ENCODE results near the gene GCNT2.
A peak's percentile ranks its signal among the peaks of the same experiment; 100 is the strongest.
"Not testable (repeated sequence)": the region's sequence is repeated elsewhere in the genome, so short reads cannot be mapped to it uniquely, and the experiment has no call there.

The GCNT2 gene

DNA sequence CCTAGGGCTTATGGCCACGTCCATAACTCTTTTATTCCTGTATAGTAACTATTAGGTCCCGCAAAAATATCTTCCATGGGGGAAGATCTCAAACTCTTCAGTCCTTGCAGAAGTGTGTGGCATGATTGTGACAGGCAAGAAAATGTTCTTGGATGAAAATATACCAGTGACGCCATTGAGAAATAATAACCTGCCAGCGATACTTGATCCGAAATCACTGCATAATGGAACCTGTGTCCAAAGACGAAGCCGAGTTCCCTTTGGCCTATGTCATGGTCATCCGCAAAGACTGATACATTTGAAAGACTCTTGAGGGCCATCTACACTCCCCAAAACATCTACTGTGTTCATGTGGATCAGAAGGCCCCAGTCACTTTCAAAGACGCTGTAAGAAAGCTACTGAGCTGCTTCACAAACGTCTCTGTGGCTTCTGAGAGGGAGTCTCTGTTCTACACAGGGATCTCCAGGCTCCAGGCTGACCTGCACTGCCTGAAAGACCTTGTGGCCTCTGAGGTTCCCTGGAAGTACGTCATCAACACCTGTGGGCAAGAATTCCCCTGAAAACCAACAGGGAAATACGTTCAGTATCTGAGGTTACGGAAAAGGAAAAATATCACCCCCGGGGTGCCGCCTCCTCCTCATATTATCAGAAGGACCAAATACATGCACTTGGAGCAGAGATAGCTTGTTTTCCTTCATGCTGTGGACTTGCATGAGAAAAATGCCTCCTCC lies 6.9 kb upstream of the GCNT2 start:
- DNase-seq (ENCODE audit: low spot score): no peak

DNA sequence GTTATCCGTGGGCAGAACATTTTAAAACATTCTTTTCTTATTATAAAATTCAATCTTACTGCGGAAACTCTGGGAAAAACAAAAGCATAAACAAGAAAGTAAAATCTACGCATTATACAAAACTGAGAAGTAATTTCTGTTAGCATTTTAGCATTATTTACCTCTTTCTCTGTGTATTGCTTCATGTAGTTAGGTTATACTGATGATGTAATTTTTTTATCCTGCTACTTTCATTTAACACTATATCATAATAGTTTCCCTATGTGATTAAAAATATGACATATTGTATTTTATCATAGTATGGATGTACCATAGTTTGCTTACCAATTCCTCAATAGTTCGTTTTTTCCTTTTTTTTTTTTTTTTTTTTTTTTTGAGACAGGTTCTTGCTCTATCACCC lies 4.2 kb upstream of the GCNT2 start:
- DNase-seq (ENCODE audit: low spot score): no peak

DNA sequence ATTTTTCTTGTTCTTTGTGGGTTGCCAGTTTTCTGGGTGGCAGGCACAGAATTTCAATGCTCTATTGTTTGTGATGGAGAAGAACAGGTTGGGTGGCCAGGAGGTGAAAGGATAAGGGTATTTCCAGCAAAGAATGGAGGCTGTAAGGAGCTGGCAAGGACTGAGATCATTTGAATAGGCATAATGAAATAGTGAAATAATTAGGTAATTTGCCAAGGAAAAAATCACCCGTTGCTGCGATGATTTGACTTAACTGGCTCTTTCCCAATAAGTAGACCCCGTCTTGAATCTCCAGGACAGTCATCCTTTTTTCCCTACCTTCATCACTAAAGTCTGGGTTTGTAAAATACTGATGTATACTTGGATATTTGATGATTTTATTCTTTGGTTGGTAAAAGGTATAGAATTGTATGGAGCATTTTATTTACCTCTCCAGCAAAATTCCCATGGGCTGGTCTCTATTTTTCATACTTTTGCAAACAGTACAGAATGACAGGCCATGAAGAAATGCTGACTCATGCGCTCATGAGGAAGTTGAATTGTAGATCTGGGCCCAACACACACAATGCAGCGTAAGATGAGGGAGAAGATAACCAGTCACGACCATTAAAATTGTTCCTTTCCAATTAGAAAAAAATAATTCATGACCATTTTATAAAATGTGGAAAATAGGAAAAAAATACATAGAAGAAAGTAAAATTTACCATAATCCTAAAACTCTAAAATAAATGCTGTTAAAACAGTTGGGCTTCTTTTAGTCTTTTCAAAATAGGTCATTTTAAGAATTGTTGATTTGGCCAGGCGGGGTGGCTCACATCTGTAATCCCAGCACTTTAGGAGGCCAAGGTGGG lies 2.4 kb upstream of the GCNT2 start:
- DNase-seq (ENCODE audit: low spot score): no peak

DNA sequence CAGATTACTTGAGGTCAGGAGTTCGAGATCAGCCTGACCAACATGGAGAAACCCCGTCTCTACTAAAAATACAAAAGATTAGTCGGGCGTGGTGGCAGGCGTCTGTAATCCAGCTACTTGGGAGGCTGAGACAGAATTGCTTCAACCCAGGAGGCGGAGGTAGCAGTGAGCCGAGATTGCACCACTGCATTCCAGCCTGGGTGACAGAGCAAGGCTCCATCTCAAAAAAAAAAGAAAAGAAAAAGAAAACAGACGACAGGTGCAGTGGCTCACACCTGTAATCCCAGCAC lies 1.8 kb upstream of the GCNT2 start:
- DNase-seq (ENCODE audit: low spot score): not testable (repeated sequence)

DNA sequence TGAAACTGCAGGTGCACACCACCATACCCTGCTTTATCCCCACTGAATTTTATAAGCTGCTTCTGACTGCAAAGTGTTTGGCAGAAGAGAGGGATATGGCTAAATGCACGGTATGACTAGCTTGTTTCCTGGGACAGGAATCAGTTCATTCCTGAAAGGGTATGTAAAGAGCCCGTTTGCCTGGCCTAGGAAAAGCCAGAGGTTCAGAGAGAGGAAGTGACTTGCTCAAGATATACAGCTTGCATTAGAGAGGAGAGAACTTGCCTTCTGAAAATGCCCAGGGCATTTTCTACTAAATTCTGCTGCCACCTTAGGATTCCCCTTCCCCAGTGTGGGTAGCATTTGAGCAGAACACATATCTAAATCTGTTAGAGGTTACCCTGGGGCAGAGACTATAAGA lies 683 bp upstream of the GCNT2 start:
- DNase-seq (ENCODE audit: low spot score): no peak

DNA sequence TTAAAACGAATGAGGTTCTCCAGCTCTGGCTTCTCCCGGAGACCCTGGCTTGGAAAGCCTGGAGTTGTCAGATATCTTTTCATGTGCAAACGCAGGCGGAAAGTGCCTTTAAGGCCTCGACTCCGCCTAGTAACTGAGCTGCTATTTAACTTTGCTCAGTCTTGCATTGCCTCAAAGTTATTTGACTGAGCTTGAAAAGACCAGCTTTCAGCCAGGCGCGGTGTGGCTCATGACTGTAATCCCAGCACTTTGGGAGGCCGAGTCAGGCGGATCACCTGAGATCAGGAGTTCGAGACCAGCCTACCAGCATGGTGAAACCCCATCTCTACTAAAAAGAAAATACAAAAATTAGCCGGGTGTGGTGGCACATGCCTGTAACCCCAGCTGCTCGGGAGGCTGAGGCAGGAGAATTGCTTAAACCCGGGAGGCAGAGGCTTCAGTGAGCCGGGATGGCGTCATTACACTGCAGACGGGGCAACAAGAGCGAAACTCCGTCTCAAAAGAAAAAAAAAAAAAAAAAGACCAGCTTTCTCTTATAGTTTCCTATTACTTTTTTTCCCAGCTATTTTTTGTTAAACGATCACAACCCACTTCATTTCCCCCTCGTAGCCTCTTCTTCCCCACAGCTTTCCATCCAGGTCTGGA lies 1.9 kb downstream of the GCNT2 start:
- no peak for DNase-seq (ENCODE audit: low spot score)

DNA sequence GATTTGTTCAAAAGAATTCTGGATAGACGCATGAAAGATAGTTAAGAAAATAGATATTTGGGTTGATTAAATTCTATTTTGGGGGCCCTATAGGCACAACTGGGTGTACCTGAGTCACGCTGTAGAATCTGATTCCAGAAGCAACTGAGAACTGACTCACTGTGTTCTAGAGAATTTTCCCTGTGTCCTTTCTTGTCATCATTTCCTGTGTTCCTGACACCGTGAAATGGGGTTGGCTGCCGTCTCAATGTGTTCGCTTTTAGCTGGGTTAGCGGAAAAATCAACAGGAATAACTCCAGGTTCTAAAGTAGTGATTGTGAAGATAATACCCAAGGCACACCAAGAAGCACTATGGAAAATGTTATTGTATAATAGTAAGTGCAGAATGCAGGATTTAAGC lies 5.0 kb downstream of the GCNT2 start:
- no peak for DNase-seq (ENCODE audit: low spot score)

DNA sequence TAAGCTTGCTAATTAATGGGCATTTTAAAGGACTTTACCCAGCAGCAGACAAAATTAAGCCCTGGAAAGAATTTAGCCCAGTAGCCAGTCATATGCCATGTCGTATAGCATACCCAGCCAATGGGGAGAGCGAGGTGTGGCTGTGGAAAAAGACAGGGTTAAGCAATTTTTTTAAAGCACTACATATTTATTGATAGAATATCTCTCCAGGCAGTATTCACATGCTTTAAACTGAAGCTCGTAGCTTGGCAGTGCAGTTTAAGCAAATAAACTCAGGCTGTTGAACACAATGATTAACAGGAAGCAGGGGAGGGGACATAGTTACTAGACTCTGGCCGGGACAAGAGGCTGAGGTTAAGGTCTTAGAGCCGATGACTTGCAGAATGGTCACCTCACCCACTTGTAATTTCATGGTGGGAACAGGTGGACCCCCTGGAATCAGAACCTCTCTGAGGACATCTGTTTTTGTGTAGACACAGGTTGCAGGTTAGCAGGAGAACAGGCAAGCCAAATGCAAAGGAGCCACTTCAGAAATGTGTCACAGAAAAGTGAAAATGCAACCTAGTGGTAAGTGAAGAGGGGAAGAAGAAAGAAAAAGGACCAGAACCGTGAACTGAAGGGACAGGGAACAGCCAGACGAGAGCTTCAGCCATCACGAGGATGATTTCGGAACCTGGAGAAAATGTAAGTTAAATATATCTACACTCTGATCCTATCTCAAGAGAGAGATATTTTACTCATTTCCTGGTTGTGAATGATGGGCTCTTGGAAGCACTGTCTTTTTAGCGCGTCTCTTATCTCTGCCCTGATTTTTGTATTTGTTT lies 7.2 kb downstream of the GCNT2 start:
- peak; percentile 23 for DNase-seq (ENCODE audit: low spot score)

DNA sequence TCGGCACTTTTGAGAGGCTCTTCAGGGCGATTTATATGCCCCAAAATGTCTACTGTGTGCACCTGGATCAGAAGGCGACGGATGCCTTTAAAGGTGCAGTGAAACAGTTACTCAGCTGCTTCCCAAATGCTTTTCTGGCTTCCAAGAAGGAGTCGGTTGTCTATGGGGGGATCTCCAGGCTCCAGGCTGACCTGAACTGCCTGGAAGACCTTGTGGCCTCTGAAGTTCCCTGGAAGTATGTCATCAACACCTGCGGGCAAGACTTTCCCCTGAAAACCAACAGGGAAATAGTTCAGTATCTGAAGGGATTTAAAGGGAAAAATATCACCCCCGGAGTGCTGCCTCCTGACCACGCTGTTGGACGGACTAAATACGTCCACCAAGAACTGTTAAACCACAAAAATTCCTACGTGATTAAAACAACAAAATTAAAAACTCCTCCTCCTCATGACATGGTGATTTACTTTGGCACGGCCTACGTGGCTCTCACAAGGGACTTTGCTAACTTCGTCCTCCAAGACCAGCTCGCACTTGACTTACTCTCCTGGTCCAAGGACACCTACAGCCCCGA lies 8.2 kb downstream of the GCNT2 start:
- no peak for DNase-seq (ENCODE audit: low spot score)

DNA sequence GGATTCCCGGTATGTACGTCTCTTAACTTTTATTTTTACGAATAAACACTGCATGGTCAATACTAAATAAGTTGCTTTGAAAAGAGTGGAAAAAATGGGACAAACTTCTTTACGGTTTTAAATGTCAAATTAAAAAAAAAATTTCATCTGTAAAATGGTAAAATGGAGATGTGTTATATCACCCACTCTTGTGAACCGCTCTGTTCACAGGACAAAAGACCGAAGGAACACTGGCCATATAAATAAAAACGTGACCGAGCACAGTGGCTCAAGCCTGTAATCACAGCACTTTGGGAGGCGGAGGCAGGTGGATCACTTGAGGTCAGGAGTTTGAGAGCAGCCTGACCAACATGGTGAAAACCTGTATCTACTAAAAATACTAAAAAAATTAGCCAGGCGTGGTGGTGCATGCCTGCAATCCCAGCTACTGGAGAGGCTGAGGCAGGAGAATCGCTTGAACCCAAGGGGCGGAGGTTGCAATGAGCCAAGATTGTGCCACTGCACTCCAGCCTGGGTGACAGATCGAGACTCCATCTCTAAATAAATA lies 8.8 kb downstream of the GCNT2 start:
- DNase-seq (ENCODE audit: low spot score): not testable (repeated sequence)

DNA sequence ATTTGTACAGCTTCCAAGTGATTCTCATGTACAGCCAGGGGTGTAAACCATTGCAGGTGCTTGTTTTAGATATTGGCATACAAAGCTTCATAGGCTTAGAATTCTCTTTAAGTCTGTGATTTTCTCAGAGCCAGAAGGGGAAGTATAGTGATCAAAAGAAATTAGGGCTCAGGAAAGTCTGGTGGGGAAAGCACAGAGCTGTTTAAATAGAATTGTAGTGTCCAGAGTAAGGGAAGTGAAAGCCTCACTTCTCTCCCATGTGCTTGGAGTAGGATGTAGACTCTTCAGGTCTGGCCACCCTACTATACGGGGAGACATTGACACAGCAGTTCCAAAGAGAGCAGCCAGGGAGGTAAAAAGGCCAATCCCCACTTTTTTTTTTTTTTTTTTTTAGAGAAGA lies 10.4 kb downstream of the GCNT2 start:
- no peak for DNase-seq (ENCODE audit: low spot score)

DNA sequence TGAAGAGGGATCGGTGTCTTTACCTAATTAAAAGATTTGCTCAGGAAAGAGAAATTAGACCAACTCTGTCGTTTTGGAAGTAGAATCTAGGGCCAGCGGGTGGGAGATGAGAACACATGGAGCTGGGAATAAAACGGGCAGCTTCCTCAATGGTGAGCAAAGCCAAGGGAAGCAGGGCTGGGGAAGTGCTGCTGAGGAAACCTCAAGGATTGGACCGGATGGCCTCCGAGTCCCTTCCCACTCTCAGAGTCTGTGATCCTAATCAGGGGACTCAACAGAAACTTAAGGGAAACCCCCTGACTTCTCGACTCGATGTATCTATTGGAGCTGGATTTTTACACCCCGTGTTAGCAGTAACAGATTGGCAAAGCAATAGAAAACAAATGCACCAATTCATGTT lies 10.8 kb downstream of the GCNT2 start:
- DNase-seq (ENCODE audit: low spot score): no peak

DNA sequence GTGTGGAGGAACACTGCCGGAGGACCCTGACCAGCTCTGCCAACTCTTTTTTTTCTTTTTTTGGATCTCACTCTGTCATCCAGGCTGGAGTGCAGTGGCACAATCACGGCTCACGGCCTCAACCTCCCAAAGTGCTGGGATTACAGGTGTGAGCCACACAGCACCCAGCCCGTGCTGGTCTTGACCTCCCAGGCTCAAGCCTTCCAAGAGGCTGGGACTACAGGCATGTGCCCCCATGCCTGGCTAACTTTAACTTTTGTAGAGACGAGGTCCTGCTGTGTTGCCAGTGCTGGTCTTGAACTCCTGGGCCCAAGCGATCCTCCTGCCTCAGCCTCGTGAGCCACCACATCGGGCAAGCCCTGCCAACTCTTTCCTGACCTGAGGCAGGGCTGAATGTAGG lies 11.2 kb downstream of the GCNT2 start:
- DNase-seq (ENCODE audit: low spot score): no peak

DNA sequence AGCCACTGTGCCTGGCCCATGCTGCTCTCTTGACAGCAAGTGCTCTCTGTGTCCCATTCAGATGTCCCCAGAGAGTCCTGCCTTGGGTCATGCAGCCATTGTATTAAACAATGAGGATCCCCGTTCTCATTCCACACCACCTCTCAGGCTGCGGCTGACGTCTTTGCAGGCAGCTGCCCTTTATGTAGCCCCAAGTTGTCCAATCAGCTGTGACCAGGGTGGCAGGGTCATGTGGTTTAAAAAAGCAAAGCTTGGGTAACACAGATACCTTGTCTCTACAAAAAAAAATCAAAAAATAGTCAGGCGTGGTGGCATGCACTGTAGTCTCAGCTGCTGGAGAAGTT lies 13.2 kb downstream of the GCNT2 start:
- no peak for DNase-seq (ENCODE audit: low spot score)

DNA sequence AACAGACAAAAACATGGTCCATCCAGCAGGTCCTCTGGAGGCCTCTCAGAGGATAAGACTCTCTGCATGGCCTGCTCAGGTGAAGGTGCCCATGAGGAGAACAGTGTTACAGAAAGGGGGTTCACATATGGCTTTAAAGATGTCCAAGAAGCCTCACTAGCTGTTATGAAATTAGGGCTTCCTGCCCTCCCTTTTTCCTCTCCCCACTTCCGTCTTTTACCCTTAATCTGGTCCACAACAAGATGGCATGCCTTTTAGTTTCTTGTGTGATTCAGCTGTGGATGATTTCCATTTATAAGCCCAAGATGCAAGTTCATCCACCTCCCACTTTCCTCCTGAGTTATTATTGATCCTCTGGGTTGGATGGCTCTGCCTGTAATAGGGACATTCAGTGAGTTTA lies 14.0 kb downstream of the GCNT2 start:
- DNase-seq (ENCODE audit: low spot score): no peak

DNA sequence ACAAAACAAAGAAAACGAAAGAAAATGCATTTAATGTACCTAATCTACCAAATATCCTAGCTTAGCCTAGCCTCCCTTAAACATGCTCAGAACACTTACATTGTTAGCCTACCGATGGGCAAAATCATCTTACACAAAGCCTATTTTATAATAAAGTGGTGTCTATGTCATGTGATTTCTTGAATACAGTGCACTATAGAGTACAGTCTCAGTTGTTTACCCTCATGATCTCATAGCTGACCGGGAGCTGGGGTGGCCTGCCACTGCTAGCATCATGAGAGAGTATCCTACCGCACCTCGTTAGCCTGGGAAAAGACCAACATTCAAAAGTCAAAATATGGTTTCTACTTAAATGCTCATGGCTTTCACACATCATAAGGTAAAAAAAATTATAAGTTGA lies 16.6 kb downstream of the GCNT2 start:
- DNase-seq (ENCODE audit: low spot score): no peak

DNA sequence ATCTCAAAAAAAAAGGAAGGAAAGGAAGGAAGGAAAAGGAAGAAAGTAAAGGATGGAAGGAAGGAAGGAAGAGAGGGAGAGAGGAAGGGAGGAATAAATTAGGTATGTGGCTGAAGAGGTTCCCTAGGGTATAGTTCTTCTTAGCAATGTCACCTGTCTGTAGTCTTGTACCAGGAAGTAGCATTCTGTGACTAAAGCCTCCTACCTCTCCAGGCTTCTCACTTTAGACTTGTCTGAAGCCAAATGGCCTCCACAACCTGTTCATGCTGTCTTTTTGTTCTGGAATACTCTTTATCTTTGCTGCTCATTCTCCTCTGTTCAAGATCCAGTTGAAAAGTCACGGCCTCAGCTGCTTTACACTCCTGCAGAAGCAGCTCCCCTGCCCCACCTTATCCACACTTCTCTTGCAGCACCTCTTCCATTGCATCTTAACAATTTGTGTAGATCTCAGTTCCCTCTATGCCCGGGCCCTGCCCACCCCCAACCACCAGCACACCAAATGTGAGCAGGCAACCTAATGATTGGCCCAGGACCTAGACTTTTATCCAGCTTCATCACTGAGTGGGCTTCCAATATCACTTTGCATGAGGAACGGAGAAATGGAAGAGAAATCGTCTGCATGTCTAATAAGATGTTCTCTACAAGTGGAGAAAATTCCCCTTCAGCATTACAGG lies 19.1 kb downstream of the GCNT2 start:
- DNase-seq (ENCODE audit: low spot score): no peak

DNA sequence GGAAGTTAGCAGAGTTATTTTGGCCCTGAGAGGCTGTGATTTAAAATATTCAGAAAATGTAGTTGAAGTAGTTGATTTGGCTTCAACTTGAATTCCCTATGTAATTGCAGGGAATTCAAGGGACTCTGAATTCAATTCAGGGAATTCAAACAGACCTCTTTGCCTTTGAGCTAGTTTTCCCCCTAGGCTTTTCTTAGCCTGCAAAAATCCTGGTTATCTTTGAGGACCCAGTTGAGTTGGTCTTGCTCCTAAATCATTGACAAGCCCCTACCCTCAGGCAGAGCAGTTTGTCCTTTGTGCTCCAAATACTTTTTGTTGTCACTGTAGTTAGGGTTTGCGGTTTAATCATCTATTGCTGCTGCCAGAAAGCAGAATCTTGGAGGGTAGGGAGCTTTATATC lies 20.4 kb downstream of the GCNT2 start:
- DNase-seq (ENCODE audit: low spot score): no peak

DNA sequence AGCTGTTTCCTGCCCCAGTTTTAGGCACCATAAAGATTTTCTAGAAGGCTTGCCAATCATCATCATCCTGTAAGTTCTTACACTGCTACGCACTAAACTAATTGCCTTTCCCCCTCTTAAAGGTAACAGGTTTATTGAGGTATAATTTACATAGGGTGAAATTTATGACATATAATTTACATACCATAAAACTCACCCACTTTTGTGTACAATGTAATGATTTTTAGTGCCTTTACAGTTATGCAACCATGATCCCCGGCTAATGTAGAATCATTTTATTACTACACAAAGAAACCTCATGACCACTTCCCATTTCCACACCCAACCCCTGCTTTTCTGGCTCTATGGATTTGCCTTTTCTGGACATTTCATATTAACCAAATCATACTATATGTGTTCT lies 21.1 kb downstream of the GCNT2 start:
- no peak for DNase-seq (ENCODE audit: low spot score)

DNA sequence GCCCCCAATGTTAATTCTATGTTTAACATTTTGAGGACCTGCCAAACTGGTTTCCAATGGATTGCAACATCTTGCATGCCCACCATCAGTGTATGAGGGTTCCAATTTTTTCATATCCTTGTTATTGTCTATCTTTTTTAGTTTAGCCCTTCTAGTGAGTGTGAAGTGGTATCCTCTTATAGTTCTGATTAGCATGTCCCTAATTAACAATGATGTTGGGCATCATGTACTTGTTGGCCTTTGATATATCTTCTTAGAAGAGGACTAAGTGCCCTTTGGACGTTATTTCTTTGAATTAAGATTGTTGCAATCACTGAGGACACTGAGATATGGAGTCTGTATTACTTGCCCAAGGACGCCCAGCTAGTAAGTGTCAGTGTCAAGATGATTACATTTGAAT lies 22.3 kb downstream of the GCNT2 start:
- DNase-seq (ENCODE audit: low spot score): no peak

DNA sequence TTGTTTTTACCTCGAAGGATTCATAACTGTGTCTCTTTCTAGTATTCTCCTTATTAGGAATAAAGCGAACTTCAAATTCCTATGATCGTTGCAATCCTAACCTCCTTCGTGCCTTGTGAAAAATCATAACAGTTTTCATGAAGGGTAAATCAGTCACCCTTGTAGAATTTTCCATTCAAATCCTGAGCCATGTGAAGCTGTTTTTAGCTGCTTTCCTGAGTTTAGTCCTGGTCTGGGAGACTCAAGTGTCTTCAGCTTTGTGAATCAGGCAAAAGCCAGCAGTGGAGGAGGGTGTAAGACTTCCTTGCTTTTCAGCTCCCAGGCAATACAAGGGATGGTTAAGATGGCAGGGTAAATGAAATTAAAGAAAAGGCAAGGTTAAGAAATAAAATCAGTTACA lies 24.3 kb downstream of the GCNT2 start:
- DNase-seq (ENCODE audit: low spot score): no peak
